Renal cortical epithelial cell (primary cell): ENCODE data around the gene GLG1. TPM values are rescaled to one million over a fixed set of nuclear protein-coding genes. Genes with fewer than 3 reads are reported as not detected.

Source experiments
- DNase-seq: peaks from one replicate; pipeline ENCODE4 v3.0.0-alpha.2; 2011; ENCODE audit warnings: low read depth
- total RNA-seq: library from RNA; depleted of rRNA; stranded (reverse); fragments of >200 nt; gene quantifications from 2 replicates; pipeline ENCODE4 v1.2.3, GENCODE V29; 2014

The GLG1 gene
- total RNA-seq, 1 donor from 2014 or later: 232 TPM

DNA sequence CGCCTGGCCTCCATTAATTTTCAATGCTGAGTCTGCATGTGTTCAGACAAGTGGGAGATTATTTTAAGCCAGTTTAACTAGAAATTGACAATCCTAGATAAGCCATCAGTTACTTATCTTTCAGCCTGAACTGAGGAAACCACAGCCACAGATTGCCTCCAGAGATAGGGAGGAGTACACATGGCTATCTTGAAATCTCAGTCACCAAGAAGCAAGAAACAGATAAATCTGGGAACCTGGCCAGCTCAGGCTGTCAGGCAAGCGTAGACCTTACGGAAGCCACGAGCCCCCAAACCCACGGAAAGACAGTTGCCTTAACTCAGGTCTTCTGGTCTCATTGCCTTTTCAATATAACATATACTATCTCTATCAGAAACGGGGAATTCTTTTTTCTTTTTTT lies 2.0 kb upstream of the GLG1 start:
- no peak for DNase-seq

- no peak for DNase-seq
These were observed 1.5 kb upstream of the GLG1 start for GRCh38 chr16:74608381-74608780.

- DNase-seq: no peak
These were observed 1.0 kb upstream of the GLG1 start for GRCh38 chr16:74607962-74608356.

DNA sequence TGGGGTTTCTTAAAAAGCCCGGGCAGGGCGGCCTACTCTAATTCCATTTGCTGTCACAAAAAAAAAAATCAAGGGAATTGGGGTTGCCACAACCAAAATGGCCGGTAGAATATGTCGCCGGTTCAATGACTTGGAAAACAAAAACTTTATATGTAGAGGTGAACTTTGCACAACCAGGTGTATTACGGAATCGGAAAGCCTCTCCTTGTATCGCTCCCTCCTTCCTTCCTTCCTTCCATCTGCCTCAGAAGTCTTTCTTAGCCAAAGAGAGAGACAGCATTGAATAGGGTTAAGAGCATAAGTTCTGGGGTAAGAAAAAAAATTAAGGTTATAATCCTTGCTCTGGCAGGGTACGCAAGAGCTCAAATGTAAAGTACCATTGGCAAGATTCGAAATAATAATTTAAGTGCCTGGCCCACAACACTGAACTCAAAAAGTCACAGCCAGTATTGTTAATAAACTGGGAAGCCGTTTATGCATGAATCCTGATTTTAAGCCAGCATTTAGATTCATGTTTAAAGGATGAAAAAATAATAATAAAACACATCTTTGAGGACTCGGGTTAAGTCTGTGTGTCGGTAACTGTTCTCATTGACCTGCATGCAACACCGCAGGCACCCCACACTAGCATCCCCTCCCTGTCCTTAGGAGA lies 522 bp upstream of the GLG1 start:
- DNase-seq: peak; percentile 63

DNA sequence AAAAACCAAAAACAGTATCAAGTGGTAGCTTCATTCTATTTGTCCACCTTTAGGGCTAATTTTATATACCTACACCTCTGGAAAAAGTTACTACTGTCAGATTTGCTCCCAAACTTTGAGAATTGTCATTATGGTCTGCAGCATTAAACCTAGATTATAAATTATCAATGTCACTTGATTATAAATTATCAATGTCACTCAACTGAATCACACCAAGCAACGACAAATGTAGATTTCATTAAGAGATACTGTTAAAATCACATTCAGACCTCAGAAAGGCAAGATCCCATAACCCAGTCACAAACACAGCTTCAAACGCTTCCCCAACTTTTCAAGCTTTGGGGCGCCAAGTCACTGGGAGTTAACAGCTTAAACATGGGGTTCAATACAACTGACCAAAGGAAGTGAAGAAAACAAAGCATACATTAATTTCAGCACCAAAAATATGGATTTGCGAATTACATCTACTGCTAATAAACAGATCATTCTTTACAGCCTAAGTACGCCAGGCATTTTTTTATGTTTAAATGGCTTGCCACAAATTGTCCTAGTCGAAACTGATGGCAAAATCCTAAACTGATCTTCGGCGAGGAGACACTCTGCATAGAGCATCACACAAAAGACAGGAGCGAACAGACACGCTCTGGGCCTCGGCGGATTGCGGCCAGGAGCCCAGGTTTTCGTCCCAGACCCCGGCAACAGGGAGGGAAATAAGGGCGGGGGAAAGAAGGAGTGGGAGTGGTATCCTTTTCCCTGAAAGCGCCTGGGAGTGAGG lies 981 bp downstream of the GLG1 start:
- DNase-seq: no peak

GRCh38 chr16:74605332-74605731 lies 1.6 kb downstream of the GLG1 start:
- DNase-seq: no peak

DNA sequence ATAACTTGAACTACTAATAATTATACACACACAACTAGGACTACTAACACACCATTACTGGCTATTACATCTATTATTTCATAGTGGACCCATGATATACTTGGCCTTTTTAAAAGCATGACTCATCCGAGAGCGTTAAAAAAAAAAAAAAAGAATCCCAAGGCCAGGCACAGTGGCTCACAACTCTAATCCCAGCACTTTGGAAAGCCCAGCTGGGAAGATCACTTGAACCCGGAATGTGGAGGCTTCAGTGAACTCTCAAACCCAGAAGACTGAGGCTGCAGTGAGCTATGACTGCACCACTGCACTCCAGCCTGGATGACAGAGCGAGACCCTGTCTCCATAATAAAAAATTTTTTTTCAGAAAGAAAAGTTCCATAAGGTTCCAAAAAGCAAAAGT lies 3.1 kb downstream of the GLG1 start:
- peak; percentile 48 for DNase-seq

DNA sequence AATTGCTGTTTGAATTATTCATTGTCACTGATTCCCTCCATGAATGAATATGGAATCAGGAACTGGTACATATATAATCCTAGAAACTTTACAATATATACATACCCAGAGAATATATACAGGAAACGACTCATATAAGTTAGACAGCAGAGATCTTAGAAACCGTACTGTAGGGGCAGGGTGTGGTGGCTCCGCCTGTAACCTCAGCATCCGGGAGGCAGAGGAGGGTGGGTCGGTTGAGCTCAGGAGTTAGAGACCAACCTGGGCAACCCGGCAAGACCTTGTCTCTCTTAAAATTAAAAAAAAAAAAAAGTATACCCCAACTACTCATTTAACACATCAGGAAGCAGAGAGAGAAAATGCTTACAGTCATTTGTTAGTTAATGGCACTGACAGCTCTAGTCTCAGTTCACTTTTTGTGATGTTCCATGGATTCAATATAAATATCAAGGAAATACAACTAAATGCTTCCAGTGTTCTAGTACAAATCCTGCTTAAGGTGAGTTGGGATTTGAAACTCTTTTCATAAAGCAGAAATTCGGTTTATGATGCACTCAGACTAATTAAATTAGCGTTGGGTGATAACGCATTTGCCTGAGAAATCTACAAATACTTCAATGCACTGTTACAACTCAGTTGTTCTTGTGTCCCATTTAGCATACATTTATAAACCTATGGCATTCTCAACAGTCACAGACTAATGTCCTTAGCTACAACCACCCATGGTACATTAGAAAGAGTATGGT lies 5.6 kb downstream of the GLG1 start:
- DNase-seq: no peak

DNA sequence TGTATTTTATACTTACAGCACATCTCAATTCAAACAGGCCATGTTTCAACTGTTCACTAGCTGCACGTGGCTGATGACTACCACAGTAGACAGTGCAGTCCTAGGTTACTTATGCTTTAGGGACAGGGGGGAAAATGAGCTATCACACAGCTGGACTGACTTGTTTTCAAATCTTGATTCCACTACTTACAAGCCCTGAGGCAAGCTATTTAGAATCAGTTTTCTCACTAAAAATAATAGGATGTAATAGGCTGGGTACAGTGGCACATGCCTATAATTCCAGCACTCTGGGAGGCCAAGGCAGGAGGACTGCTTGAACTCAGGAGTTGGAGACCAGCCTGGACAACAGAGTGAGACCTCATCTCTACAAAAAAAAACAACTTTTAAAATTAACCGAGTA lies 10.3 kb downstream of the GLG1 start:
- no peak for DNase-seq

GRCh38 chr16:74592847-74593246 lies 14.1 kb downstream of the GLG1 start:
- DNase-seq: no peak

DNA sequence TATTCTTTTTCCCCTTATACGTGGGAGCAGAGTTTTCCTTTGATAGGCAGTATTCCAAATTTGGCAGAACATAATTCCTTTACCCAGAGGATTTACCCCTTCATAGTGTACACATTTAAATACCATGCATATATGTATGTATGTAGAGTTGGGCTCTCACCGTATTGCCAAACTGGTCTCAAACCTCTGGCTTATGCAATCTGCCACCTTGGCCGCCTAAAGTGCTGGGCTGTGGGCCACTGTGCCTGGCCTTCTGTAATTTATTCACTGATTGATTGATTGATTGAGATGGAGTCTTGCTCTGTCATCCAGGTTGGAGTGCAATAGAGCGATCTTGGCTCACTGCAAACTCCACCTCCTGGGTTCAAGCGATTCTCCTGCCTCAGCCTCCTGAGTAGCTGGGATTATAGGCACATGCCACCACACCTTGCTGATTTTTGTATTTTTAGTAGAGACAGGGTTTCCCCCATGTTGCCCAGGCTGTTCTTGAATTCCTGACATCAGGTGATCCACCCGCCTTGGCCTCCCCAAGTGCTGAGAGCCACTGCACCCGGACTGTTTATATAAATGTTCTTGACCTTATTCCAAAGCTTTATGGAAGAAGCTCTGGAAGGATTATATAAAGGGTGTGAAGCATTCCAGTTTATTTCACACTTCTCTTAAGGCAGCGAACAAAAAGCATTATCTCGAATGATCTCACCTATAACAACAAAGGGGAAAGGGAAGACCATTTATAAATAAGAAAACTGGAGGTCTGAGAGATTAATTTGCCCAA lies 14.9 kb downstream of the GLG1 start:
- DNase-seq: no peak

DNA sequence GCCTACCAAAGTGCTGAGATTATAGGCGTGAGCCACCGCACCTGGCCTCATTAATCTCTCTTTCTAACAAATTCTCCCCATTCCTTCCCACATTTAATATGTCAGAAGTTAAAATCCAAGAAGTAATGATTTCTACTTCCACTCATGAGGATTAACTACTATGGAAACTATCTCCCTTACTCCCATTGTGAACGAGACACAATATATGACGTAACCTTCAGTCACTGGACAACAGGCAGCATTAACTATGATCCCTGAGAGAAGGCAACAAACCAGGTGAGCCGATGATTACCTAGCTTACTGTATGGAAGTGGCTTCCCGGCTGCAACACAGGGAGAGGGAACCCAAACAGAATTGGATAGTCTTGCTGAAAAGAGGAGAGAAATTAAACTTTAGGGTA lies 20.0 kb downstream of the GLG1 start:
- peak; percentile 56 for DNase-seq

GRCh38 chr16:74585846-74586443 lies 21.0 kb downstream of the GLG1 start:
- no peak for DNase-seq

DNA sequence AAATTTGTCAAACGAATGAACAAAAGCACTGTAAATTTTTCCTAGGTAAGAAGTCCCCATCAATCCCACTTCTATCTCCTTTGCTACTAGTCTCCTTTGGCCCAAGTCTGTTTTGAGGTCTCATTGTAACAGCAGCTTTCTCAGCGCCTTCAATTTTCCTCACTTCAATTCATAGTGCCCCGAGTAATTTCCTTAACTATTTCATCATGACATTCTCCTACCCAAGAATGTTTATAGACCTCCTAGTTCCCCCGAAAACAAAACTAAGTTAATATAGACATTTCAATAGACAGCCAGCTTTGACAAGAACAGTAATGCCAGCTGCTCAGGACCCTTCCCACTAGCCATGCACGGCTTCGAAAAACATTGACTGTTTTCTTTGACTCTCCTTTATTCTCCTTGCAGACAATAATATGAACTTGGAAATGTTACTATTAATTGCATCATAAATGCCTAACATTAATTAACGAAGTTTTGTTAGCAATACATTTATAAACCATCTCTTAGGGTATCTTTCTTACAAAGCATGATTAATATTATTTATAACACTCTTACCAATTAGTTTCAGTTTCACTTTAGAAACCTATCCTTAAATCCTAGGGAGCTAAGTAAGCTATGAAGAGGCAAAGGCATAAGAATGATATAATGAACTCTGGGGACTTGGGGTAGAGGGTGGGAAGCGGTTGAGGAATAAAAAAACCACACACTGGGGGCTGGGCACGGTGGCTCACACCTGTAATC lies 22.8 kb downstream of the GLG1 start:
- DNase-seq: no peak

DNA sequence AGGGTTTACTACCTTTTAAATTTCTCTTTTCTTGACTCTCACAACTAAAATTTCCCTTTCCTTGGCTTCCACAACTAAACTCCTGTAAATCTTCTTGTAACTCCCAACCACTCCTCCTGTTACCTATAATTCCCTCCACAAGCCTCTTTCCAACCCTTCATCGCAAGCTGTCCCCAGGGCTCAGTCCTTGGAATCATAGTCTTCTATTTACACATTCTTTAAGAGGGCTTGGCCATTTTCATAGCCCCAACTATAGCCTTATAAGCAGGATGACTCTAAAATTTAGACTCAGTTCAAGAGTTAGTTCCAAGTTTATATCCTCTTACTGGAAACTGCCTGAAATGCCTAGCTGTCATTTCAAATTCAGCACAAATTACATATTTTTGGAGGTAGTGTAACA lies 23.9 kb downstream of the GLG1 start:
- no peak for DNase-seq

GRCh38 chr16:74580833-74581232 lies 26.1 kb downstream of the GLG1 start:
- DNase-seq: no peak

GRCh38 chr16:74578838-74579237 lies 28.1 kb downstream of the GLG1 start:
- no peak for DNase-seq

GRCh38 chr16:74578433-74578832 lies 28.5 kb downstream of the GLG1 start:
- DNase-seq: no peak

DNA sequence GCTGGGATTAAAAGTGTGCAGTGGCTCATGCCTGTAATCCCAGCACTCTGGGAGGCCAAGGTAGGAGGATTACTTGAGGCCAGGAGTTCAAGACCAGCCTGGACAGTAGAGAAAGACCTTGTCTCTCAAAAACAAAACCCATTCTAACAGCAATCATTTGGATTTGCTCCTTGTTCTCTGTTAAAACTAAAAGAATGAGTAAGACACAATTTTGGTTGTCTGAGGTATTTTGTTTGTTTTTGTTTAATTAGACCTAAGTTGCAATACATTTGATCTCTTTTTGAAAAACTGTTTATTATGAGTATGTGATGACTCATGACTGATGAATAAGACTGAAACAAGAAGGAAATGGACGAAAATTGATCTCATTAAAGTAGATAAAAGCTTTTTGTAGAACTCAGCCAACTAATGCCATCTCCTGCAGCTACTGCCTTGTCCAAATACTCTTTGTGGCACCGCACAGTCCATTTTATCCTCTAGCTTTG lies 29.0 kb downstream of the GLG1 start:
- DNase-seq: peak; percentile 68

DNA sequence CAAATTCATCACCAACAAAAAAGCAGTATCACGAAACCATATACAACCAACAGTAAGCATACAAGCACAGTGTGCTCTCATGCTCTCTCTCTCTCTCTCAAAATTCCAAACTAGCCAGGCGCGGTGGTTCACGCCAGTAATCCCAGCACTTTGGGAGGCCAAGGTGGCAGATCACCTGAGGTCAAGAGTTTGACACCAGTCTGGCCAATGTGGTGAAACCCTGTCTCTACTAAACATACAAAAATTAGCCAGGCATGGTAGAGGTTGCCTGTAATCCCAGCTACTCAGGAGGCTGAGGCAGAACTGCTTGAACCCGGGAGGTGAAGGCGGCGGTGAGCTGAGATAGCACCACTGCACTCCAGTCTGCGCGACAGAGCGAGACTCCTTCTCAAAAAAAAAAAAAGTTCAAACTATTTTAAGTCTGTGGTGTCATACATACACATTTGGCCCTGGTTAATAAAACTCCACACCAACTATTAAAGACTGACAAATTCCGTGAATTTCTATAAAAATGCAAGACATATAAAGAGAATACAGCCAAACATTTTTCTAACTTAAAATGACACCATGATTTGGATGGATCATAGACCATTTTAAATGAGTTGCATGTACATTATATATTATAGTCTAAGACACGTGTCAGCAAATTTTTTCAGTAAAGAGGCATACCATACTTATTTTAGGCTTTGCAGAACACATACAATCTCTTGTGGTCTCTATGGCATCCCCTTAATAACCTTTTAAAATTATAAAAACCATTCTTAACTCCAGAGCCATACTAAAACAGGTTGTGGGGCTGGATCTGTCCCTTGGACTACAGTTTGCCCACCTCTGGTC lies 30.9 kb downstream of the GLG1 start:
- DNase-seq: peak; percentile 13
